Lower leg skin (tissue), 3 donors: Measurements from ENCODE around the gene RAB42.

ENCODE experiments used
- POLR2A ChIP-seq, 2 donors: fragments of 450-650 bp; IDR thresholded peaks; one replicate each; pipeline ENCODE4 v1.6.1; 2016 to 2017; ENCODE audit warnings: antibody characterized with exemption in 2 of 2, mild to moderate bottlenecking in 1 of 2, moderate library complexity in 1 of 2
- TF ChIP-seq, protein P1 (sequence below), 3 donors: fragments of 450-650 bp; IDR thresholded peaks; one replicate each; pipeline ENCODE4 v1.5.1; 2016; ENCODE audit warnings: antibody characterized with exemption in 3 of 3, mild to moderate bottlenecking in 3 of 3, moderate library complexity in 2 of 3

DNA sequence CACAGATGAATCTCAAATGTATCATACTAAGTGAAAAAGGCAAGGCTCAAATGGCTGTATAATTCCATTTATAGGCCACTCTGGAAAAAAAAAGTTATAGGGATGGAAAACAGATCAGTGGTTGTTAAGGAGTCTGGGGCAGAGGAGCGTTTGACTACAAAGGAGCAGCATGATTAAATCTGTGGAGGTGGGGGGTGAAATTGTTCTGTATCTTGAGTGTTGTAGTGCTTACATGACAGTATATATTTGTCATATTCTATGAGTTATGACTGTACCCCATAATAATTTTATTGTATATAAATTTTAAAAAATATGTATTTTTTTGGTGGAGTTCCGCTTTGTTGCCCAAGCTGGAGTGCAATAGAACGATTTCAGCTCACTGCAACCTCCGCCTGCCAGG lies 40.5 kb downstream of the RAB42 start:
- TF ChIP-seq POLR2A (IDR thresholded peaks at IDR 0.05): no peak
- TF ChIP-seq, protein P1, sequence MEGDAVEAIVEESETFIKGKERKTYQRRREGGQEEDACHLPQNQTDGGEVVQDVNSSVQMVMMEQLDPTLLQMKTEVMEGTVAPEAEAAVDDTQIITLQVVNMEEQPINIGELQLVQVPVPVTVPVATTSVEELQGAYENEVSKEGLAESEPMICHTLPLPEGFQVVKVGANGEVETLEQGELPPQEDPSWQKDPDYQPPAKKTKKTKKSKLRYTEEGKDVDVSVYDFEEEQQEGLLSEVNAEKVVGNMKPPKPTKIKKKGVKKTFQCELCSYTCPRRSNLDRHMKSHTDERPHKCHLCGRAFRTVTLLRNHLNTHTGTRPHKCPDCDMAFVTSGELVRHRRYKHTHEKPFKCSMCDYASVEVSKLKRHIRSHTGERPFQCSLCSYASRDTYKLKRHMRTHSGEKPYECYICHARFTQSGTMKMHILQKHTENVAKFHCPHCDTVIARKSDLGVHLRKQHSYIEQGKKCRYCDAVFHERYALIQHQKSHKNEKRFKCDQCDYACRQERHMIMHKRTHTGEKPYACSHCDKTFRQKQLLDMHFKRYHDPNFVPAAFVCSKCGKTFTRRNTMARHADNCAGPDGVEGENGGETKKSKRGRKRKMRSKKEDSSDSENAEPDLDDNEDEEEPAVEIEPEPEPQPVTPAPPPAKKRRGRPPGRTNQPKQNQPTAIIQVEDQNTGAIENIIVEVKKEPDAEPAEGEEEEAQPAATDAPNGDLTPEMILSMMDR (IDR thresholded peaks at IDR 0.05): no peak
